HG03139 (cell line): Measurements from ENCODE around the gene PIERCE2.
"Not testable (repeated sequence)": the region's sequence is repeated elsewhere in the genome, so short reads cannot be mapped to it uniquely, and the experiment has no call there.

Experiments used
- ATAC-seq: cut with Tn5 transposase; IDR thresholded peaks from one replicate; pipeline ENCODE4 v1.9.1; 2021; ENCODE audit not compliant: unreplicated experiment

PIERCE2 gene, protein sequence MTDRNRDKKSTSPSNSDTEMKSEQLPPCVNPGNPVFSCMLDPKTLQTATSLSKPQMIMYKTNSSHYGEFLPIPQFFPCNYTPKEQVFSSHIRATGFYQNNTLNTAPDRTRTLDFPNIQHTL

DNA sequence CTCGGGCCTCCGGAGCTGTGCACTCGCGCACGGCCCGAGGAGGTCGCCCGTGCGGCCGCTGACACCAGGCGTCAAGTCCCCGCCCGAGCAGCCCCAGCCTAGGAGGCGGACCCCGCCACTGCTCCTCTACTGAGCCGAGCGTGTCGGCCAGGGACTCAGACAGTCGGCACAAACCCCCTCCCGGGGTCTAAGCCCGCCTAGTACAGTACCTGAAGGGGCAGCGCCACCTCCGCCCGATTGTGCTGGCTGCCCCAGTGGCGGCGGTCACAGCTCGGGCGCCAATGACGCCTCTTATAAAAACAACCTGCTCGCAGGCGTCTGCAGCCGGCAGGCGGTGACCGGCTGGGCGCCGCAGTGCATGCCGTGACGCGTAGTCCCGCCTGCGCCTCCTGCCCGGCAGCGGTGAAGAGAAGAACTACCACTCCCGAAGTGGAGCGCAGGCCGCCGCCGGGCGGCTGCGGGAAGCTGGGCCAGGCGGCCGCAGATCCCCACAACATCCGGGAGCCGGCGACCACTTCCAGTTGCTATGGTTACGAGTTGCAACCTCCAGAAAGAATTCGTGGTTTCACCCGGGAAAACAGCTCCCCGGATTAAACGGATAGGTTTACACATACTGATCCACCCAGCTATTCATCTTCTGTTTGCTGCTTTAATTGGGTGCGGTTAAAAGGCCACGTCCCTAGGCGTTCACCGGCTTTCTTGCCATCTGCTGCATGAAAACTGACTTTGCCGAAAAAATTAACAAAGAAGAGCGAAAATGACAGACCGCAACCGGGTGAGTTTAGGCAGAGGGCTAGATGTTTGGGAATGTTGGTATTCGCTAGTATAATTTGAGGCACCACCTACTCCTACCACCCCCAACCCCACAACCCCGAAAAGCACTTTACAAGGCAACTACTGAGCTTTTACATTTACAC is at the start of gene PIERCE2, which contains the start of gene CCPG1:
Gene PIERCE2 (plus strand): TSS at position 484 of the 917 bp plus-strand sequence. CDS start 274 bp downstream, at position 758.
Gene CCPG1 (minus strand): TSS at position 348 of the 917 bp plus-strand sequence. CDS start 18,935 bp downstream, outside the sequence.
- ATAC-seq = peak; percentile 94

- ATAC-seq = no peak
These were observed 48.0 kb upstream of the PIERCE2 start for GRCh38 chr15:55360256-55360655.

DNA sequence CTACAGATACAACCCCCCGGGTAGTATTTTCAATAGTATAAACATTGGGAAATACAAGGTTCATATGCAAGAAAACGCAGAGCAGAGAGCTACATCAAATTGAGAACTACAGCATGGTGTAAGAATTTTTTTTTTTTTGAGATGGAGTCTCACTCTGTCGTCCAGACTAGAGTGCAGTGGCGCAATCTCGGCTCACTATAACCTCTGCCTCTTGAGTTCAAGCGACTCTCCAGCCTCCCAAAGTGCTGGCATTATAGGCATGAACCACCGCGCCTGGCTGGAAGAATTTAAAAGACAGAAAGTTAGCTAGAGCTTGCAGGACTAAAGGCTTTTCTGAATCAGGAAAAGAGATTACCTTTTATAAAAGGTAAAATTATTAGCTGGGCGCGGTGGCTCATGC is 47.2 kb upstream of the PIERCE2 start:
- no peak for ATAC-seq

DNA sequence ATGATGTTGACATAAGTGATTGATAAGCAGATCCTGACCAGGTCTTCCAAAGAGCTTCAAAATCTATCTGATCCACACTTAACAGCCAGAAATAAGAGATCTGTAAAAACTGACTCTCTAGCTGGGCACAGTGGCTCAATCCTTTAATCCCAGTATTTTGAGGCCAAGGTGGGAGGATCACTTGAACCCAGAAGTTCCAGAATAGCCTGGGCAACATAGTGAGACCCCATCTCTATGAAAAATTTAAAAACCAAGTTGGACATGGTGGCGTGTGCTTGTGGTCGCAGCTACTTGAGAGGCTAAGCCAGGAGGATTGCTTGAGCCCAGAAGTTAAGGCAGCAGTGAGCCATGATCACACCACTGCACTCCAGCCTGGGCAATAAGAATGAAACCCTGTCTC is 45.7 kb upstream of the PIERCE2 start:
- ATAC-seq = no peak

- ATAC-seq = no peak
These were observed 41.3 kb upstream of the PIERCE2 start for GRCh38 chr15:55366981-55367380.

GRCh38 chr15:55372701-55373440 is 35.4 kb upstream of the PIERCE2 start:
- no peak for ATAC-seq

- ATAC-seq = no peak
These were observed 29.2 kb upstream of the PIERCE2 start for GRCh38 chr15:55379095-55379494.

- no peak for ATAC-seq
These were observed 26.7 kb upstream of the PIERCE2 start for GRCh38 chr15:55381595-55381994.

- no peak for ATAC-seq
These were observed 24.6 kb upstream of the PIERCE2 start for GRCh38 chr15:55383687-55384086.

DNA sequence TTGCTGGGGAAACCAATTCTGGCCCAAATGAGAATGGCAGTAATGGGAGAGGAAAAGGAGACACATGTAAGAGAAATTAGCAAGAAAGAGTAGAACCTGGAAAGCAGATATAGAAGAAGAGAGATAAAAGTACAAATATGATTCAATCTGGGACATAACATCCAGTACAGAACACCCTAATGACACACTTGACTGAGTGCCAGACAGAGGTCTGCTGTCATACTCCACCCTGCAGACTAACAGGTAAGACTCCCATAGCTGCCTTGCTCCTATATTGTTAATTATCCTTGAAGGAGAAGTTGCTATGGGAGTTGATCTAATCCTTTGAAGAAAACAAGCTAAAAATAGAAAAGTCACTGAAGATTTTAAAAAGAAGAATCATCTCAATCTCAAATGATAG is 21.3 kb upstream of the PIERCE2 start:
- ATAC-seq = no peak

GRCh38 chr15:55389264-55389607 is 19.1 kb upstream of the PIERCE2 start:
- ATAC-seq = no peak

GRCh38 chr15:55394694-55395093 is 13.6 kb upstream of the PIERCE2 start:
- no peak for ATAC-seq

GRCh38 chr15:55398243-55398642 is 10.1 kb upstream of the PIERCE2 start:
- ATAC-seq = no peak

DNA sequence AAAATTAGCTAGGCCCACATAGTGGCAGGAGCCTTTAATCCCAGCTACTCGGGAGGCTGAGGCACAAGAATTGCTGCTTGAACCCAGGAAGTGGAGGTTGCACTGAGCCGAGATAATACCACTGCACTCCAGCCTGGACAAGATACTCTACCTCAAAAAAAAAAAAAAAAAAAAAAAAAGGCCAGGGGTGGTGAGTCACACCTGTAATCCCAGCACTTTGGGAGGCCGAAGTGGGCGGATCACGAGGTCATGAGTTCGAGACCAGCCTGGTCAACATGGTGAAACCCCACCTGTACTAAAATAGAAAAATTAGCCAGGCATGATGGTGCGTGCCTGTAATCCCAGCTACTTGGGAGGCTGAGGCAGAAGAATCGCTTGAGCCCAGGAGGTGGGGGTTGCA is 8.2 kb upstream of the PIERCE2 start:
- ATAC-seq = not testable (repeated sequence)

- no peak for ATAC-seq
These were observed 6.5 kb upstream of the PIERCE2 start for GRCh38 chr15:55401786-55402246.

DNA sequence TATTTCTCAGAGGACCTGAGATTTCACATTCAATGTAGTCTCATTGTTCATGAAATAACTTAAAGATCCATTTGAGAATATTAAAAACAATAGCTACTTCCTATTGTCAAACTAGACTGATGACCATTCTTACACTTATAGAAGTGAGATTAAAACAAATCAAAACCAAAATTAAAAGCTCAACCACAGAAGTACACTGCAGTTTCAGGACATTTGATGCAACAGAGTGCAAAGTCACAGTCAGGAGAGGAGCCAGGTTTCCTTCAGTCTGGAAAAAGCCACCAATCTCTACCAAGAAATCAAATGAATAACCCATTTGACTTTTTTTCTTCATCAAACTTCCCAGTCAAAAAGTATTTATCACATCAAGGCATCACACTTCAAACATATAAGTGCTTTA is 5.6 kb upstream of the PIERCE2 start:
- ATAC-seq = no peak

DNA sequence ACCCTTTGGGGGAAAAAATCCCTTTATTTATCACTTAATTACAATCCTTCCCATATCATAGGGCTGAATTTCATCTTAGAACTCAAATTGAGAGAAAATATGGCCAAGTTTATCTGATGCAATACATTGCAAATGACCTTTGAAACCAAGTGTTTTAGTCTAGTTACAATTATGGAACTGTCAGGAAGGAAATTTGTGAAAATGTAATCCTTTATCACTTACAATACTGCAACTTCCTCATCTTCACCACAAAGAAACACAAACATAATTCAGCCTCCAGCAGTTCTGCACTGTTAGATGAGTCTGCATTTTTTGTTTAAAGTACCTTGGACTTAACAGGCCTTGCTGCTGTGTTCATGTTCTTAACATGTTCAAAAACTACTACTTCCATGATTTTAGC is 4.8 kb upstream of the PIERCE2 start:
- no peak for ATAC-seq

GRCh38 chr15:55407498-55408011 is 740 bp upstream of the PIERCE2 start:
- ATAC-seq = no peak

GRCh38 chr15:55408976-55409375 is 681 bp downstream of the PIERCE2 start:
- ATAC-seq = not testable (repeated sequence)

DNA sequence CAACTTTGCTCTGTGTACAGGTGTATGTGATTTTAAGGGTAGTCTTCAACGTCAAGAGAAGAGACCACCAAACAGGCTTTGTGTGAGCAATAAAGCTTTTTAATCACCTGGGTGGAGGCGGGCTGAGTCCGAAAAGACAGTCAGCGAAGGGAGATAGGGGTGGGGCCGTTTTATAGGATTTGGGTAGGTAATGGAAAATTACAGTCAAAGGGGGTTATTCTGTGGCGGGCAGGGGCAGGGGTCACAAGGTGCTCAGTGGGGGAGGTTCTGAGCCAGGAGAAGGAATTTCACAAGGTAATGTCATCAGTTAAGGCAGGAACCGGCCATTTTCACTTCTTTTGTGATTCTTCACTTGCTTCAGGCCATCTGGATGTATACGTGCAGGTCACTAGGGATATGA is 9.4 kb downstream of the PIERCE2 start:
- ATAC-seq = not testable (repeated sequence)

- no peak for ATAC-seq
These were observed 12.0 kb downstream of the PIERCE2 start for GRCh38 chr15:55420171-55420866.
